Gastrocnemius medialis (tissue), 4 donors: Measurements from ENCODE around the gene DGKZ. TPM values are rescaled to one million over a fixed set of nuclear protein-coding genes. Genes with fewer than 3 reads are reported as not detected.

Experiments
- ATAC-seq, 2 donors: fragments of 150-250 bp; one replicate each; pipeline ENCODE4 v1.9.1; 2016
- DNase-seq, 2 donors: peaks; one replicate each; pipeline ENCODE4 v3.0.0-alpha.2; 2019
- H3K27ac ChIP-seq, 4 donors: fragments of 200-600 bp; sonication (generic); 1 replicate in 1 of 4; 2 replicates in 3 of 4; pipeline ENCODE4 v1.5.1; 2016 to 2018; ENCODE audit warnings: mild to moderate bottlenecking in 2 of 4, moderate library complexity in 1 of 4
- H3K27me3 ChIP-seq, 3 donors: fragments of 200-600 bp; sonication (generic) in 2 of 3; 1 replicate in 1 of 3; 2 replicates in 2 of 3; pipeline versions ENCODE4 v1.5.1 to v1.6.0; 2016 to 2019; ENCODE audit warnings: mild to moderate bottlenecking in 1 of 3, moderate library complexity in 1 of 3
- H3K36me3 ChIP-seq, 2 donors: fragments of 200-600 bp; sonication (generic) in 1 of 2; one replicate each; pipeline ENCODE4 v1.5.1; 2017 to 2018
- H3K4me1 ChIP-seq, 2 donors: fragments of 200-600 bp; sonication (generic) in 1 of 2; one replicate each; pipeline ENCODE4 v1.5.1; 2016 to 2017; ENCODE audit warnings: mild to moderate bottlenecking in 2 of 2
- H3K4me3 ChIP-seq, 4 donors: fragments of 200-600 bp; sonication (generic) in 3 of 4; 1 replicate in 1 of 4; 2 replicates in 3 of 4; pipeline ENCODE4 v1.5.1; 2016 to 2019; ENCODE audit warnings: mild to moderate bottlenecking in 2 of 4
- H3K9me3 ChIP-seq, 3 donors: fragments of 200-600 bp; sonication (generic) in 2 of 3; 1 replicate in 1 of 3; 2 replicates in 2 of 3; pipeline ENCODE4 v1.5.1; 2016 to 2019
- POLR2A ChIP-seq, 2 donors: fragments of 450-650 bp; IDR thresholded peaks; one replicate each; pipeline ENCODE4 v1.6.1; 2017; ENCODE audit warnings: antibody characterized with exemption in 2 of 2, mild to moderate bottlenecking in 2 of 2, moderate library complexity in 2 of 2
- in situ Hi-C, 4 donors: fragments of 200-750 bp; cut with MboI; loops; one replicate each; pipeline versions ENCODE4 v1.15.0 to v1.8.0; 2017; ENCODE audit warnings: low sequenced_read_pairs in 4 of 4
- intact Hi-C: fragments of 100-400 bp; cut with DNase I; formaldehyde crosslinking; loops from one replicate; pipeline ENCODE4 v1.15.1; 2023; ENCODE audit warnings: low total_unique reads
- total RNA-seq, 4 donors: library from RNA; depleted of rRNA; stranded (reverse); fragments of >200 nt; gene quantifications; one replicate each; pipeline versions ENCODE4 v1.1.0 to v1.2.3, GENCODE V29; 2016
- TF ChIP-seq, protein P1 (sequence below), 5 experiments: fragments of 450-650 bp in 3 of 5; fragments of 200-600 bp in 2 of 5; sonication (generic) in 2 of 5; IDR thresholded peaks in 4 of 5; conservative IDR thresholded peaks in 1 of 5; 1 replicate in 4 of 5; 2 replicates in 1 of 5; pipeline ENCODE4 v1.5.1; 2016 to 2019; ENCODE audit warnings: antibody characterized with exemption in 5 of 5, mild to moderate bottlenecking in 3 of 5, moderate library complexity in 3 of 5

Gene DGKZ
- total RNA-seq, 4 donors from 2014 or later = 127 to 155 (median 131) TPM

GRCh38 chr11:46387919-46388618 is 40.8 kb downstream of the DGKZ start:
- H3K27ac ChIP-seq = no peak overlapping the region
- no peaks in the 10 kb centered on the region for H3K9me3 ChIP-seq
- H3K4me3 ChIP-seq = no peak overlapping the region
- intact Hi-C loops (no loop called here), in situ Hi-C loops (no loop called here)
- ATAC-seq (no peak), DNase-seq (no peak)
- H3K36me3 ChIP-seq = no peaks in the 10 kb centered on the region
- peaks cover 35 to 39% (median 37%) of the 10 kb centered on the region in 3 donors for H3K27me3 ChIP-seq
- peaks cover 19 to 23% of the 10 kb centered on the region in 2 donors for H3K4me1 ChIP-seq
- no peak for TF ChIP-seq POLR2A (IDR thresholded peaks at IDR 0.05)
- TF ChIP-seq, protein P1, sequence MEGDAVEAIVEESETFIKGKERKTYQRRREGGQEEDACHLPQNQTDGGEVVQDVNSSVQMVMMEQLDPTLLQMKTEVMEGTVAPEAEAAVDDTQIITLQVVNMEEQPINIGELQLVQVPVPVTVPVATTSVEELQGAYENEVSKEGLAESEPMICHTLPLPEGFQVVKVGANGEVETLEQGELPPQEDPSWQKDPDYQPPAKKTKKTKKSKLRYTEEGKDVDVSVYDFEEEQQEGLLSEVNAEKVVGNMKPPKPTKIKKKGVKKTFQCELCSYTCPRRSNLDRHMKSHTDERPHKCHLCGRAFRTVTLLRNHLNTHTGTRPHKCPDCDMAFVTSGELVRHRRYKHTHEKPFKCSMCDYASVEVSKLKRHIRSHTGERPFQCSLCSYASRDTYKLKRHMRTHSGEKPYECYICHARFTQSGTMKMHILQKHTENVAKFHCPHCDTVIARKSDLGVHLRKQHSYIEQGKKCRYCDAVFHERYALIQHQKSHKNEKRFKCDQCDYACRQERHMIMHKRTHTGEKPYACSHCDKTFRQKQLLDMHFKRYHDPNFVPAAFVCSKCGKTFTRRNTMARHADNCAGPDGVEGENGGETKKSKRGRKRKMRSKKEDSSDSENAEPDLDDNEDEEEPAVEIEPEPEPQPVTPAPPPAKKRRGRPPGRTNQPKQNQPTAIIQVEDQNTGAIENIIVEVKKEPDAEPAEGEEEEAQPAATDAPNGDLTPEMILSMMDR (IDR thresholded peaks at IDR 0.05 in 4 of 5, conservative IDR thresholded peaks at IDR 0.05 in 1 of 5) = no peak

DNA sequence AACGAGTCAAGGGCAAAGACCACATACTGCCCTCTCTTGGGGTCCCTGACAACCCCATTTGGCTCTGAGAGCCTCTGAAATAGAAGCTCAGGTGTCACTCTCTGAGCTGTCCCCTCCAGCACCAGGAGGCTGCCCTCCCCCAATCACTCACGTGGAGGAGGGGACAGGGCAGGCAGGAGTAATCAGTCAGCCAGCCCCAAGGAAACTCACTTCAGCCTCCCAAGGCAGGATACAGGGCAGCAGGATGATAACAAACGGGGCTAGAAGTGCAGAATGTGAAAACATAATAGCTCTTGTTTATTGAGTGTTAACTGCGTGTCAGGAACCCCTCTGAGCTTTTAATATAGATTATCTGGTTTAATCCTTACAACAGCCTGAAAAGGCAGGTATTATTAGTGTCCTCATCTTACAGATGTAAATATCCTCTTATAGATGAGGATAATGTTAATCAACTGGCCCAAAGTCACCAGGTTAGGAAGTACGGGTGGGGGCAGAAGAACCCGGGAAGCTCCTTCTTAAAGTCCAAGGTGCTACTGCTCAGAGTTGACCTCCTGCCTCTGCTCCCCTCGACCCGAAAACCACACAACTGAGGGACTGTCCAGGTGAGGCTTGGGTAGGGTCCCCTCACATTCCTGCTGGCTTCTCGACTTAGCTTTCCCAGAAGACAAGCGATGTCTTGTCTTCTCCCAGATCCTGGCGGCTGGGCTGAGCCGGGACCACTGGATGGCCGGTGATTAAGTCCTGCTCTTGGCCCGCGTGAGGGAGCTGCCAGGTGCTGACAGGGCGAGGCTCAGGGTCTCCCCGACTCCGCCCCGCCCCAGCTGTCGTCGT is 41.6 kb downstream of the DGKZ start:
- no peaks in the 10 kb centered on the region for H3K36me3 ChIP-seq
- in situ Hi-C loops = no loop called here
- DNase-seq = no peak
- peak overlapping the region in 2 of 4 donors; percentile 27 to 54 for H3K4me3 ChIP-seq
- intact Hi-C loops = loop anchor here (1.0 kb wide), 2 partner anchors 140 to 148 kb away; no protein-coding TSS in a partner anchor
- no peak for ATAC-seq
- H3K27ac ChIP-seq = no peak overlapping the region
- no peaks in the 10 kb centered on the region for H3K9me3 ChIP-seq
- H3K27me3 ChIP-seq = peaks cover 35 to 39% (median 37%) of the 10 kb centered on the region in 3 donors
- TF ChIP-seq POLR2A (IDR thresholded peaks at IDR 0.05) = no peak
- TF ChIP-seq, protein P1 (IDR thresholded peaks at IDR 0.05 in 4 of 5, conservative IDR thresholded peaks at IDR 0.05 in 1 of 5) = no peak
- peaks cover 19 to 23% of the 10 kb centered on the region in 2 donors for H3K4me1 ChIP-seq

DNA sequence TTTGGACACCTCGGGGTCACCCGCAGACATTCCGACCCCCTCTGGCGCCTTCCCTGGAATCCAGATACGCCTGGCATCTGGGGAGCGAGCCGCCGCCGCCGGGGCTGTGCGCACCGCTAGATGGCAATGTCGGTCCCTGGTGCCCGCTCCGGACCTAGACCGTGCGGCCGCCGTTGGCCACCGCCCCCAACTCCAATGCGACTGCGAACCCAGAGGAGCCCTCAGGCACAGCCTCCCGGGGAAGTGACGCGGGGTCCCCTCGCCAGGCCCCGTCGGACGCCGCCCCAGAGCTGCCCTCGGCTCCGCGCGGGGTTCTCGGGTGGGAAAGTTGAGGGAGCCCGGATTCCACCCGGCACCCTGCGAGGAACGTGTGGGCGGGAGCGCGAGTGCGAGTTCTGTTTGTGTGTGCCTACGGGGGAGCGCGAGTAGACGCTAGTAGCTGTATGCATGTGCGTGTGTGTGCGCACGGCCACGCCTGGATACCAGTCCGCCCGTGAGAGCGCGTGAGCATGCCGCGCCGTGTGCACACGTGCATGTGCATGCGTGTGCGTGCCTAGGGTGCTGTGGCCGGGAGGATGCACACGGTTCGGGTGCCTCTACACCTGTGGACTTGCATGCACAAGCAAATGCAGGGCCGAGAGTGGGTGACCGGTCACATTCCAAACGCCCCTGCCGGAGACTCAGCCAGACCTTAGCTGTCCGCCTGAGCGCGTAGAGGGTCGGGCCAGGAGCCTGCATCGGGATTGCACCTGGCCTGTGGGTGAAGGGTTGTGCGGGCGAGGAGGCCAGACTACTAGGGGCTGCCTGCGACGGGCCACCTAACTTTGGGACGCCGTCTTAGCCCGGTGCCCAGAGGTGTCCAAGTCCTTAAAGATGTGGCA is 42.4 kb downstream of the DGKZ start:
- peaks cover 35 to 39% (median 37%) of the 10 kb centered on the region in 3 donors for H3K27me3 ChIP-seq
- H3K27ac ChIP-seq = no peak overlapping the region
- intact Hi-C loops = loop anchor here (1.0 kb wide), 2 partner anchors 140 to 148 kb away; no protein-coding TSS in a partner anchor
- DNase-seq (peak in 1 of 2 donors; percentile 41), ATAC-seq (peak; percentile 28 to 36)
- no peaks in the 10 kb centered on the region for H3K9me3 ChIP-seq
- H3K36me3 ChIP-seq = no peaks in the 10 kb centered on the region
- in situ Hi-C loops = loop anchor here in 2 of 4 donors (10.0 kb wide), 2 partner anchors 145 to 155 kb away; no protein-coding TSS in a partner anchor
- peak overlapping the region; percentile 27 to 69 (median 48) for H3K4me3 ChIP-seq
- peaks cover 19 to 23% of the 10 kb centered on the region in 2 donors for H3K4me1 ChIP-seq
- TF ChIP-seq, protein P1 (IDR thresholded peaks at IDR 0.05 in 4 of 5, conservative IDR thresholded peaks at IDR 0.05 in 1 of 5) = peak; percentile 54 to 95 (median 84)
- no peak for TF ChIP-seq POLR2A (IDR thresholded peaks at IDR 0.05)
